DLD1 (cell line): ENCODE measurements around the gene TBC1D3B.
"Not testable (repeated sequence)": the region's sequence is repeated elsewhere in the genome, so short reads cannot be mapped to it uniquely, and the experiment has no call there.

ENCODE experiments used
- in situ Hi-C: cut with HindIII; loops from 2 replicates; pipeline ENCODE4 v1.10.0; 2017; ENCODE audit warnings: low sequenced_read_pairs

The TBC1D3B gene

DNA sequence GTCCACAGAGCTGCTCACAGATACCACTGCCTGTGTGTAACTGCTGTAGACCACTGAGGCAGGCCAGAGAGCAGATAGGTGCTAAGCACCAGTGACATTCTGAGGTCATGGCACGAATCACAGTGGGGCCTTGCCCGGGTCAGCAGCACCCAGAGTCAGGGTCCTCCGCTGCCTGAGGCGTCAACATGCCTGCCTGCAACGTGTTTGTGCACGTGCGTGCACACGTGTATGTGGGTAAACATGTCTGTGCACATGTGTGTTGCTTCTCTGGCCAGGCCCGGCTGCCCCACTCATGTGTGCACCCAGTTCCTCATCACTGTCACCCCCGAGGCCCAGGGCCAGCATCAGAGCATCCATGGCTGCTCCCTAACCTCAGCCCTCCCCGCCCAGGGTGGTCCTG, at the start of gene TBC1D3B:
TBC1D3B (minus strand) TSS at position 101 of the 400 bp plus-strand sequence. CDS start 1,586 bp downstream, outside the sequence.
- in situ Hi-C loops, result not testable (repeated sequence)

DNA sequence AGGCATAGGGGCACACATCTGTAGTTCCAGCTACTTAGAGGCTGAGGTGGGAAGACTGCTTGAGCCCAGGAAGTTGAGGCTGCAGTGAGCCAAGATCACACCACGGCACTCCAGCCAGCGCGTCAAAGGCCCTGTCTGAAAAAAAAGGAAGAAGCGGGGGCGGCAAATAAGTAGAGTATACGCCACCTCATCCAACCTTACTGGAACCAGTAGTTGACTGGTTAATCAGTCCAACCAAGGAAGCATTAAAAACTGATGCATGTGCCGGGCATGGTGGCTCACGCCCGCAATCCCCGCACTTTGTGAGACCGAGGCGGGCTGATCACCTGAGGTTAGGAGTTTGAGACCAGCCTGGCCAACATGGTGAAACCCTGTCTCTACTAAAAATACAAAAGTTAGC, 46.5 kb upstream of the TBC1D3B start:
- in situ Hi-C loops, result not testable (repeated sequence)

GRCh38 chr17:36221581-36222100, 45.2 kb upstream of the TBC1D3B start:
- in situ Hi-C loops, result not testable (repeated sequence)

- in situ Hi-C loops, result not testable (repeated sequence)
Measured at GRCh38 chr17:36220737-36221580, 44.5 kb upstream of the TBC1D3B start.

DNA sequence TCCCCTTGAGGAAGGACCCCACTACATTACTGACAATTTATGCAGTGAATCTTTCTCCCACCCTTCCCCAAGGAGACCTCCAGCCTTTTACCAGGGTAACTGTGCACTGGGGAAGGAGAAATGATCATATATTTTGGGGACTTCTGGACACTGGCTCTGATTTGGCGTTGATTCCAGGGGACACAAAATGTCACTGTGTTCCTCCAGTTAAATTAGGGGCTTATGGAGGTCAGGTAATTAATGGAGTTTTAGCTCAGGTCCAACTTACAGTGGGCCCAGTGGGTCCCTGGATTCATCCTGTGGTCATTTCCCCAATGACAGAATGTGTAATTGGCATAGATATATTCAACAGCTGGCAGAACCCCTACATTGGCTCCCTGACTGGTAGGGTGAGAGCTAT, 43.1 kb upstream of the TBC1D3B start:
- in situ Hi-C loops, result not testable (repeated sequence)

GRCh38 chr17:36215406-36216308, 39.2 kb upstream of the TBC1D3B start:
- in situ Hi-C loops, result not testable (repeated sequence)

- in situ Hi-C loops, result no loop called here
Measured at GRCh38 chr17:36214918-36215317, 38.5 kb upstream of the TBC1D3B start.

DNA sequence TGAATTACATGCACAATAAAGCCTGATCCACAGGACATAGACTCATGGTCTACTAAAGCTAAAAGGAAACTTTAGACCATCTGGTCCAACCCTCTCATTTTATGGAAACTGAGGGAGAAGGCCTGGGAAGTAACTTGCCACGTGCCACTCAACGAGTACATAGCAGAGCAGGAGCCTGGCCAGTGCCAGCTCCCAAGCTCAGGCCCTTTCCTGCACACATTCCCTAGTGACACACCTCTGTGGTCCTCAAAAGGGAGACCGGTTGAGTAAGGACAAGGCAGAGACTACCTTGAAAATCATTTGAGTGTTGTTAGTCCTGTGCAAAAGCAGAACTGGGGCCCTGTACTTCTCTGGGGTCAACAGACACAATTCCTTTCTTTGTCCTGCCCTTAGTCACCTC, 37.3 kb upstream of the TBC1D3B start:
- in situ Hi-C loops, result no loop called here

DNA sequence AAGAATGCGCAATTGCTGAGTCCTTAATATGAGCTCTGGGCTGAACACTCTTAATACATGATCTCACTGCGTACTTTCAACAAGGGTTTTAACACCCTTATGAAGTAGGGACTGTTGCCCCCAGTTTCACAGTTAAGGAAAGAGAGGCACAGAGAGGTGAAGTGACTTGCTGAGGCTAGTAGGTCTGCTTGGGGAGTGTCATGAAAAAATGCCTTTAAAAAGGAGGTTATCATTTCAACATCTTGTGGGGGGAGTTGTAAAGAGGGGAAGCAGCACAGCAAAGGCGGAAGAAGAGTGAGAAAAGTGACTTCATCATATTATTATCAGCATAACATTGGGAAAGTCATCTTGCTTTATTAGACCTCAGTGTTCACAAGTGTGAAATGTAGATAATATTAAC, 36.5 kb upstream of the TBC1D3B start:
- in situ Hi-C loops, result no loop called here

DNA sequence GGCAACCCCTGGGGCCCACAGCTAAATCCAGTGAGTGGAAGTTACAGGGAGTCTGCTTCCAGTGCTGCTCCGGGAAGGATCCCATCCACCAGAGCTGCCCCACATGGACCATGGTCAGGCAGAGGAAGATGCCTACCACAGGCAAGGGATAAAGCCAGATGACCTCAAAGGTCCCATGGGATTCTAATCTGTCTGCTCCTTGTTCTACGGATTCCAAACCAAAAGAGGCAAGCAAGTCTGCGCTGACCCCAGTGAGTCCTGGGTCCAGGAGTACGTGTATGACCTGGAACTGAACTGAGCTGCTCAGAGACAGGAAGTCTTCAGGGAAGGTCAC, 35.8 kb upstream of the TBC1D3B start:
- in situ Hi-C loops, result no loop called here

DNA sequence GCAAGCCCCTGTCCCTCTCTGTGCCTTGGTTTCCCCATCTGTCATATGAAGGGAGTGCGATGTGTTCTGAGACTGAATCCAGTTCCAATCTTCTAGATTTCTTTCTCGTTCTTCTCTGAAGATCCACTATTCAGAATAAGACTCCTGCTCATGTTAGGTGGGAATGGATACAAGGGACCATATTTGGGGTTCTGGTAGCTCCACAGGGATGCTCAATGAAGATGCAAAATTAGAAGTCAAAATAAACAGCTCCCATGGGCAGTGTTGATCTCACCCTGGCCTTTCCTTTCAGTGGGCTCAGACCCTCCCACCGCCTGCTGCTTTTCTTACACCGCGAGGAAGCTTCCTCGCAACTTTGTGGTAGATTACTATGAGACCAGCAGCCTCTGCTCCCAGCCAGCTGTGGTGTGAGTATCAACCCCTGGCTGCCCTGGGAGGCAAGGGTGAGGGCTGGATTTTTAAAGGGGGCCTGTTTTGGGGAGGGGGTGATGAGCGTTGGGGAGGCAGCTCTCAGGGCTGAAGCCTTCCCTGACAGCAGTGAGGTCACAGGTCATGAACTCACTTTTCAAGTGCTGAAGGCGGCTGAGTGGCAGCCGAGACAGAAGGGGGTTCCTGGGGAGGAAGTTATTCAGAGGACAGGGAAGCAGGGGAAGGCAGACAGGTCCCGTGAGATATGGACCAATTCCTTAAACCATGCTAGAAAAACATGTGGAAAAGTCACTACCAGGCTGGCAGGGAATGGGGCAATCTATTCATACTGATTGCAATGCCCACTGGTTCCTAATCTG, 35.2 kb upstream of the TBC1D3B start:
- in situ Hi-C loops, result not testable (repeated sequence)

DNA sequence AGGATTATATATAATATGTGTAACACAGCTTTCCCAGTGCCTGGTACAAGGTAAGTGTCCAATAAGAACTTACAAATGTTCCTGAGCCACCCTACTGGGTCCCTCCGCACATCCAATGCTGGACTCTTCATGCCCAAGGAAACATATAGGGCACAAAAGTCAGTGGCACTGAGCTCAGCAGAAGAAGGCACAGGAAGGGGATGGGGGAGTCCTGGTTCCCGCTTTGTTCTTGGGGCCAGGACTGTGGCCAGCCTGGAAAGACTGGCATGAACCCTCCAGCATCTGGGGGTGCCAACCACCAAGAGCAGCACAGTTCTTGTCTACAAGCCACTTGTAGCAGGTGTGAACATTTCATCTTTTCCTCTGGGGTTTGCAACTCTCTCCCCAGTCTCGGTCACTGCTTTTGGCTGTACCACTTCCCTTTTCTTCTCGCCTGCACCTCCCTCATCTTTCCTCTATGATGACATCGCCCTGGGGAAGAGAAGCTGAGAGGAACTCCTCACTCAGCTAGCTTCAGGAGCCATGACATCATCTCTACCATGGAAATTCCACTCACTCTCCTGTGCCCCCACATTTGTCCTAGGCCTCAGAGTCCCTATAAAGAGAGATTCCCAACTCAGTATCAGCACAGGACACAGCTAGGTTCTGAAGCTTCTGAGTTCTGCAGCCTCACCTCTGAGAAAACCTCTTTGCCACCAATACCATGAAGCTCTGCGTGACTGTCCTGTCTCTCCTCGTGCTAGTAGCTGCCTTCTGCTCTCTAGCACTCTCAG, 34.2 kb upstream of the TBC1D3B start, which contains the start of gene CCL4L2:
CCL4L2 (plus strand) TSS at position 625 of the 773 bp plus-strand sequence.
- in situ Hi-C loops, result not testable (repeated sequence)

GRCh38 chr17:36209575-36209974, 33.1 kb upstream of the TBC1D3B start:
- in situ Hi-C loops, result no loop called here

- in situ Hi-C loops, result not testable (repeated sequence)
Measured at GRCh38 chr17:36207383-36207782, 30.9 kb upstream of the TBC1D3B start.

DNA sequence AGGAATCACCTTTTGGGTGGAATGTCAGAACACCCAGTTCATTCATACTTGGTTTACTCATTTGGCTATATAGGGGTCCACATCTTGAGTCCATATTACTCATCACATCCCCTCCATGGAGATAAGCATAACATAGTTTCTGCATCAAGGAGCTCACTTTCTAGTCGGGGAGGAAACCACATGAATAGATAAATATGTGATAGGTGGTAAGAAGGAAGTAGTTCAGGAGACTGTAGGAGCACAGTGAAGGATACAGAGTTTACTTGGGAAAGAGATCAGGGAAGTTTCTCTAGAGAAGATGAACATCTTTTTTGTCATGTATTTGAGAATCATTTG, 30.0 kb upstream of the TBC1D3B start:
- in situ Hi-C loops, result not testable (repeated sequence)

- in situ Hi-C loops, result no loop called here
Measured at GRCh38 chr17:36205637-36206485, 29.4 kb upstream of the TBC1D3B start.

- in situ Hi-C loops, result no loop called here
Measured at GRCh38 chr17:36204724-36205500, 28.5 kb upstream of the TBC1D3B start.

DNA sequence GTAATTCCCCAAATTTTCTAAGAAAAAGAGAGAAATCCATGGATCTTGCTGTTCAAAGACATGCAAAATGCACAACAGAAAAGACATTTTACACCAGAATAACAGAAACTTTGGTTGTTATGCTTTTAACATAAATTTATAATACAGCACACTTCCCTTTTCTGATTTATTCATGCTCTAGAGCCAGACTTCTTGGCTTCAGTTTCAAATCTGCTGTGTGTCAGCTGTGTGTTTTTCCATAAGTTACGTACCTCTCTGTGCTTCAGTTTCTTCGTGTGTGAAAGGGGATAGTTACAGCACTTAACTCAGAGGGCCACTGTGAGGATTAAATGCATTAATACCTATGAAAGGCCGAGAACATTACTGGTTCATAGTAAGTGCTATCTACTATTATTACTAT, 26.9 kb upstream of the TBC1D3B start:
- in situ Hi-C loops, result no loop called here
